Measurements from ENCODE around the gene SUSD1. TPM values are rescaled to one million over a fixed set of nuclear protein-coding genes. Genes with fewer than 3 reads are reported as not detected.

SUSD1 gene
- total RNA-seq, 1 experiment from 2014 or later, result 3.3 TPM

DNA sequence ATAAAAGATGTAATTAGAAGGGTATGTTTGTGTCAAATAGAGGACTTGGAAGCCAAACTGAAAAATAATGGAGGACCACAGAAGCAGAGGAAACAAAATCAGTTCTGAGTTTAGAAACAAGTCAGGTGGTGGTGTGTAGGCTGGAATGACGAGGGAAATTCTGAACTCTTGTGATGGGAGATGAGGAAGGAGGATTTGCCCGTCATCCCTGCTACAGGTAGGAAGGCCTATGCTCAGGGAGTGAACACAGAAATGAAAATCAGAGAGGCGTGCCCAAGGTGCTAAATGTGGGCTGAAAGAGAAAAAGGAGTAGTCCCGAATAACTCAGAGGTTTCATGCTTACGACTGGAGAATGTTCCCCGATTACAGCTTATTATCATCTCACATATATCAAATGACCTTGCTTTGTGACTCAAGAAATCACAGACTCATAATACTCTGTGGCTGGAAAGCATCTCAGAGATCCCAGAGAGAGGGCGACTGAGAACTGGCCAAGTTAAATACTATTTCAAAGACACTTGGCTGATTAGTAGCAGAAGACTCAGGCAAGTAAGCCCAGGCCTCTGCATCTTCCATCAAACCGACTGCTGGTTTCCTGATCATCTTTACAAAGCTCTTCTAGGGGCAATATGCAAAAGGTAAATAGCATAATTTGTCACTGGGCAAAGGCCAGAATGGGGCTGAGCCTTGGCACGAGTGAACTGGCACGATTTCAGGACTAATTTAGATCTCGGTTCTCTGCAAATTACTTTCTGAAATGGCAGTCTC lies 126.0 kb downstream of the SUSD1 start:
- DNase-seq, result peak; percentile 56
- Histone ChIP-seq H3K9me3 (peaks cover 9% of the 10 kb centered on the region), H3K27me3 (no peaks in the 10 kb centered on the region), H3K4me3 (no peak overlapping the region), H3K36me3 (peaks cover 12% of the 10 kb centered on the region)

- no peak for DNase-seq
- H3K36me3 ChIP-seq, result peaks cover 12% of the 10 kb centered on the region
These were observed 127.5 kb downstream of the SUSD1 start for GRCh38 chr9:112047538-112048066.

DNA sequence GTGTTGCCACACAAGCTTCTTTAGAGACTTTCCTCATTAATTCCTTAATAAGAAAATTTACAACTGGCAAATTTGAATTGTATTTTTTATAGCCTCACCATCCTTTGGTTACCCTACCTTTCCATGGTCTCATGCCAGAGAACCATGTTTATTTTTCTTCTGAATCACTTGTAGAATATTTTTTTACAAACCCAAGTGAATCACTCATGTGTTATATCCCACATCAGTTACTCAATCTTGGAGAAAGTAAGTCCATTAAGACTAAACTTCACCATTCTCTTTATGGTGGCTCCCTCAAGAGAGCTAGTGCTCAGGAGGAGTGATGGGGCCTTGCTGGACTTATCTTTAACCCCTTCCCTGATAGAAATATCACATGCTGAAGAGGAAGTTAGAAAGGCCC lies 128.9 kb downstream of the SUSD1 start:
- Histone ChIP-seq H3K36me3 (peaks cover 12% of the 10 kb centered on the region), H3K4me3 (no peak overlapping the region), H3K27me3 (no peaks in the 10 kb centered on the region), H3K9me3 (peaks cover 8% of the 10 kb centered on the region)
- no peak for DNase-seq

More at GRCh38 chr9:112047538-112048066, 127.5 kb downstream of the SUSD1 start:
- Histone ChIP-seq H3K27me3 (no peaks in the 10 kb centered on the region), H3K9me3 (peaks cover 8% of the 10 kb centered on the region), H3K4me3 (no peak overlapping the region)

GRCh38 chr9:112044881-112045280 lies 130.2 kb downstream of the SUSD1 start:
- DNase-seq, result no peak
- Histone ChIP-seq H3K36me3 (peaks cover 12% of the 10 kb centered on the region), H3K9me3 (peaks cover 8% of the 10 kb centered on the region), H3K4me3 (no peak overlapping the region), H3K27me3 (no peaks in the 10 kb centered on the region)

DNA sequence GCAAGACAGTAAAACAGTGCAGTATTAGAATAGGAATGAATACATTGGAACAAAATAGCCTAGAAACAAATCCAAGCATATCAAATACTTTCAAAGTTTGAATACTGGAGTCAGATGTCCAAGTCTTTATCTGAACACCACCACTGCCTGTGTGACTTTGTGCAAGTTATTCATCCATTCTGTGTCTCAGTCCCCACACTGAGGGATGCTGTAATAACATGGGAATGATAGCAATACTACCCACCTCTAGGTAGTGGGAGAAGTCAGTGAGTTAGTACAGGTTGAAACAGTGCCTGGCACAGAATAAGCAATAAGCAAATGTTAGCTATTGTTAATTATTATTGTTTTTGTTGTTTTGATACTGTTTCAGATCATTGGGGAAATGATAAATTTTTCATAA lies 130.9 kb downstream of the SUSD1 start:
- H3K9me3 ChIP-seq, result peaks cover 8% of the 10 kb centered on the region
- DNase-seq, result no peak
- H3K27me3 ChIP-seq, result no peaks in the 10 kb centered on the region
- H3K36me3 ChIP-seq, result peaks cover 12% of the 10 kb centered on the region
- no peak overlapping the region for H3K4me3 ChIP-seq

DNA sequence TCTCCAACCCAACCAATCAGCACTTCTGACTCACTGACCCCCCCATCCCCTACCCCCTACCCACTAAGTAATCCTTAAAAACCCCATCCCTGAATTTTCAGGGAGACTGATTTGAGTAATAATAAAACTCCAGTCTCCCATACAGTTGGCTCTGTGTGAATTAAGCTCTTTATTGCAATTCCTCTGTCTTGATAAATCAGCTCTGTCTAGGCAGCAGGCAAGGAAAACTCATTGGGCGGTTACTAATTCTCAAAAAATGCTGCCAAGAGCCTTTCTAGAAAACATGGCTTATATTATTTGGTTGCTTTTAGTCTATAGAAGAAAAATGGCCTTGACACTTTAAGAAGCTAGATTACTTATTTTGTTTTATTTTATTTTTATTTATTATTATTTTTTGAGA lies 131.7 kb downstream of the SUSD1 start:
- DNase-seq, result no peak

DNA sequence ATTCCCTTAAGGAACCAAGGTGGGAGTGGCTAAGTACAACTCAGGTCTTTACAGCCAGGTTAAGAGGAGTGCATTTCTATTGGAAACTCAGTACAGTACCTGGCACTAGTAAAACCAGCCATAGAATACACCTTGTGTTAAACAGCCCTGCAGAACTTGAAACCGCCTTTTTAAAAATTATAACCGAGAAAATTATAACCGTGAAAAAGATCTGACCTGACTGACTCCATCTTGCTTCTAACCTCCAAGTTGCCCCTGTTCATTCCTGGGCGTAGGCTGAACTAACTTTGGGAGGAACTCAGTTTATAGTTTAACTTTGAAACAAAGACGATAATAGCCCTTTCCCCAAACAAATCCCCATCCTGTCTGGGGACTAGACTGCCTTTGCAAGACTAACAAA lies 132.3 kb downstream of the SUSD1 start:
- Histone ChIP-seq H3K9me3 (peaks cover 4% of the 10 kb centered on the region), H3K4me3 (no peak overlapping the region), H3K27me3 (no peaks in the 10 kb centered on the region), H3K36me3 (peaks cover 12% of the 10 kb centered on the region)
- DNase-seq, result no peak

More for the DNA sequence above, 131.7 kb downstream of the SUSD1 start:
- peaks cover 8% of the 10 kb centered on the region for H3K9me3 ChIP-seq
- H3K4me3 ChIP-seq, result no peak overlapping the region
- peaks cover 12% of the 10 kb centered on the region for H3K36me3 ChIP-seq
- no peaks in the 10 kb centered on the region for H3K27me3 ChIP-seq

DNA sequence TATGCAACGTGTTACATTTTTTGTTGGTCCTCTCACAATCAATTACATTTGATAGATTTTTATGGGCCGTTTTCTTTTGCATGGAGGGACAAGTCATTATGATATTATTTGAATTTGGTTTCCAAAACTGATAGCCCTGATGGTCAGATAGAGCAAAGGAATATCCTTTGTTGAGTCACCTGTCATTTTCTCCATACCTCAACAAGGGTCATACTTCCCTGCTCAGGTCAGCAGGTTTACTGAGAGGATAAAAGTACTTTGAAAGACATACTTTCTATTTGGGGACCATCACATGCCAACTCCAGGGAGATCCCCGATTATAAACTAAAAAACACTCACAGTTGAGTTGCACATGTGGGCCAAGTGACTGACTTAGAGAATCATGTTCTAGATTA lies 132.9 kb downstream of the SUSD1 start:
- peaks cover 7% of the 10 kb centered on the region for H3K36me3 ChIP-seq
- H3K9me3 ChIP-seq, result no peaks in the 10 kb centered on the region; the same call in 1 of the 2 replicates
- no peak for DNase-seq
- H3K4me3 ChIP-seq, result no peak overlapping the region
- H3K27me3 ChIP-seq, result no peaks in the 10 kb centered on the region

- Histone ChIP-seq H3K4me3 (no peak overlapping the region), H3K27me3 (no peaks in the 10 kb centered on the region), H3K36me3 (peaks cover 2% of the 10 kb centered on the region), H3K9me3 (no peaks in the 10 kb centered on the region; the same call in 1 of the 2 replicates)
- peak; percentile 99 for DNase-seq
These were observed 133.4 kb downstream of the SUSD1 start for GRCh38 chr9:112041536-112042243.

DNA sequence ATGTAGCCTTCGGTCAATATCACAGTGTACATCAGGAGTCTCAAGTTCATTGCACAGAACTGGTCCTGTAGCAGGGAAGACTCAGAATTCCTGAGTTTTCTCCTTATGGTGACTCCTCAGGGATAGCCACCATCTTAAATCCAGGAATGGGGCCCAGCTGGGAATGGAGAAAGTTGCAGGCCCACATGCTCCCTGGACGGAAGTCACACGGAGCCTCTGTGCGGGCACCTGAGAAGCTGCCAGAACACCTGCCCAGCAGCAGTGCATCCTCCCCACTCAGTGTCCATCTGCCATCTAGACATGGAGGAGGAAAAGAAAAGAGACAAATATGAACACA lies 133.9 kb downstream of the SUSD1 start:
- no peaks in the 10 kb centered on the region; the same call in 1 of the 2 replicates for H3K9me3 ChIP-seq

DNA sequence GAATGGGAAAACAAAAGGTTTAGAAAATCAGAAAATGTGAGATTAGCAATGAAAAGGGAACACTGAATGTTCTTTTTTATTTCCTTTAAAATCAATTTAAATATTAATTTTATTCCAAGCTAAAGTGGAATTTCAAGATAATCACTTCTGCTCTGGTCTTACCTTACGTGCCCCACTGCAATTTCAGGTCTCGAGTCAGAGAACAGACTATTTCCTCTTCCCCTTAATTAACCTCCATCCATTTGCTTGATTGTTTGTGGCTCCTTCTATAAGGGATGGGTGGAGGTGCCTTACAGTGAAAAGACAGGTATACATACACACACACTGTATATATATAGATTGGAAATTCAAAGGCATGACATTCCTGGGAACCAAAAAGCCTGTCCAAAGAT lies 137.1 kb downstream of the SUSD1 start:
- no peak for DNase-seq
- Histone ChIP-seq H3K9me3 (no peaks in the 10 kb centered on the region), H3K27me3 (no peaks in the 10 kb centered on the region), H3K4me3 (no peak overlapping the region), H3K36me3 (no peaks in the 10 kb centered on the region; the same call in 1 of the 2 replicates)

More for the DNA sequence above, 133.9 kb downstream of the SUSD1 start:
- H3K4me3 ChIP-seq, result no peak overlapping the region
- H3K36me3 ChIP-seq, result peaks cover 2% of the 10 kb centered on the region
- H3K27me3 ChIP-seq, result no peaks in the 10 kb centered on the region
- no peak for DNase-seq

DNA sequence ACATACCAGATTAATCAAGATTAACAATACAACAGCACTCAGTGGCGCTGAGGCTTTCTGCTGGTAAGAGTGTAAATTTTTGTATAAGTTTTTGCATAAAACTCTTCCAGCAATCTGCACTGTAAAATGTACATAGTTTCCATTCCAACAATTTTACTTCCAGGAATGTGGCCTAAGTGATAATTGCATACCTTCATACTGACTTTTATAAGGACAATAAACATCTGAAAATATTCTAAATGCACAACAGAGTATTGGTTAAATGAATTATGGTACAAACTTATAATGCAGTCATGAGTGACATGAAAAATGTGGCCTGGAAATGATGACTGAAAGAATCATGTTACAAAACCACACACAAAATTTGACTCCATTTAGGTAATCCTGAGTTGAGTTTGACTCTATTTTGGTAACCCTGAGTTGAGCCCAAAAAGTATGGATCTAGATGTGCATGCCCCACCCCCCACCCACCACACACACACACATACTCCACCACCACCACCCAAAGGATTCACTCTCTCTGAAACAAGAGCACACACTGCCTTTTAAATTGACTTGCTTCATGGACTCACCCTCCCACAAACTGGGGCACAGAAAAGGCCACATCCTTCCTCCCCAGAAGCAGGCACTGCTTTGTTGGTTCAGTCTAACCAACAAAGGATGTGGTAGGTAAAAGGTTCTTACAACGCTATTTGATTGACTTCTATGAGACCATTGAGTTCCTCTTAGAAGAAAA lies 137.6 kb downstream of the SUSD1 start:
- DNase-seq, result peak; percentile 35
- H3K27me3 ChIP-seq, result no peaks in the 10 kb centered on the region
- no peaks in the 10 kb centered on the region for H3K9me3 ChIP-seq
- H3K4me3 ChIP-seq, result no peak overlapping the region
- H3K36me3 ChIP-seq, result no peaks in the 10 kb centered on the region; the same call in 1 of the 2 replicates

- H3K36me3 ChIP-seq, result no peaks in the 10 kb centered on the region; the same call in 1 of the 2 replicates
- H3K9me3 ChIP-seq, result no peaks in the 10 kb centered on the region
- H3K4me3 ChIP-seq, result no peak overlapping the region
- no peak for DNase-seq
- no peaks in the 10 kb centered on the region for H3K27me3 ChIP-seq
These were observed 139.8 kb downstream of the SUSD1 start for GRCh38 chr9:112035166-112035826.

- no peaks in the 10 kb centered on the region for H3K27me3 ChIP-seq
- no peaks in the 10 kb centered on the region; the same call in 1 of the 2 replicates for H3K36me3 ChIP-seq
- no peak overlapping the region for H3K4me3 ChIP-seq
- no peak for DNase-seq
- H3K9me3 ChIP-seq, result no peaks in the 10 kb centered on the region
These were observed 140.9 kb downstream of the SUSD1 start for GRCh38 chr9:112034216-112034611.

GRCh38 chr9:112033237-112034215 lies 141.6 kb downstream of the SUSD1 start:
- no peak overlapping the region for H3K4me3 ChIP-seq
- DNase-seq, result no peak
- H3K9me3 ChIP-seq, result no peaks in the 10 kb centered on the region
- no peaks in the 10 kb centered on the region for H3K27me3 ChIP-seq
- no peaks in the 10 kb centered on the region for H3K36me3 ChIP-seq
